Upper lobe of left lung (tissue), 4 donors: ENCODE data around the gene ACTN1.

Experiments
- CTCF ChIP-seq, 6 experiments: fragments of 450-650 bp in 4 of 6; fragments of 200-600 bp in 2 of 6; sonication (generic) in 2 of 6; IDR thresholded peaks; one replicate each; pipeline ENCODE4 v1.5.1; 2016 to 2019; ENCODE audit warnings: antibody characterized with exemption in 6 of 6
- EP300 ChIP-seq, 4 donors: sonication (generic); formaldehyde crosslinking; IDR thresholded peaks; one replicate each; pipeline ENCODE4 v1.5.1; 2017; ENCODE audit warnings: antibody characterized with exemption in 4 of 4, control low read depth in 2 of 4
- POLR2A ChIP-seq, 4 donors: fragments of 450-650 bp; IDR thresholded peaks; one replicate each; pipeline ENCODE4 v1.5.1; 2016 to 2017; ENCODE audit warnings: antibody characterized with exemption in 4 of 4, mild to moderate bottlenecking in 2 of 4
- POLR2AphosphoS5 ChIP-seq, 2 donors: sonication (generic); formaldehyde crosslinking; IDR thresholded peaks; one replicate each; pipeline ENCODE4 v1.5.1; 2017; ENCODE audit warnings: antibody characterized with exemption in 2 of 2

DNA sequence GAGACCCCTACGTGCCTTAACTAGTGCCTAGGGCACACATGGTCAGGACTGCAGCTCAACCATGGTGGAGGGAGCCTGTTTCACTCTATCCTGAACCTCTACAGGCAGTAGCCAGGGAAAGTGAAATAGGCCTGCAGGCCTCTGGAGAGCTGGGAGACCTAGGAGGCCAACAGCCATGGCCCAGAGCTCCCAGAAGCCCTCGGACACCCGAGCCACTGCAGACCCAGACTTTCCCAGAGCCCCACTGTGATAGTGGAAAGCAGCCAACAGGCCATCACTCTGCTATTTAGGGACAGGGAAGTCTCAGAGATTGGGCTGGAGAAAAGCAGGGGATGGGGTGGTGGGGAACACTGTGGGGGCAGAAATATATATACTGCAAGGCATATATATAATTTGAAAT lies 129.7 kb downstream of the ACTN1 start:
- TF ChIP-seq CTCF (IDR thresholded peaks at IDR 0.05): no peak
- TF ChIP-seq POLR2AphosphoS5 (IDR thresholded peaks at IDR 0.05): no peak
- no peak for TF ChIP-seq EP300 (IDR thresholded peaks at IDR 0.05)
- TF ChIP-seq POLR2A (IDR thresholded peaks at IDR 0.05): no peak
